Heart left ventricle (tissue), 13 donors: ENCODE data around the gene PCTP.

Experiments used
- POLR2A ChIP-seq, 2 donors: fragments of 450-650 bp; IDR thresholded peaks; one replicate each; pipeline ENCODE4 v1.6.1; 2017; ENCODE audit warnings: antibody characterized with exemption in 2 of 2, mild to moderate bottlenecking in 2 of 2, moderate library complexity in 2 of 2
- TF ChIP-seq, protein P1 (sequence below), 12 donors: fragments of 200-600 bp; sonication (generic) in 4 of 12; IDR thresholded peaks; one replicate each; pipeline versions ENCODE4 v1.5.0 to v1.8.0; 2018 to 2022; ENCODE audit warnings: antibody characterized with exemption in 12 of 12, mild to moderate bottlenecking in 5 of 12
- donor health status: ischemic (EF 13 %, LVEDD 7.1; RV severe dilation, severe dysfunction).
- donor health status: DM: no; HTN: yes; CAD: no.
- donor health status: DM: no; HTN: no; CAD: no.
- donor health status: ischemic (EF 25% LVEDD 6.9; RV normal size, moderate dysfunction).
- donor health status: ischemic (EF 25% LVEDD 5.7; RV mildly dilated, moderate dysfunction).
- donor health status: ischemic (EF 35%, LVEDD 5.7; RV mildly dilated, moderate dysfunction).
- donor health status: nonischemic (EF 11% LVEDD 7.7; RV severe dilation, severe dysfunction).
- donor health status: DM: yes; HTN: yes; CAD: no.
- donor health status: PGD.
- donor health status: ischemic (EF 29% LVEDD 5.4; RV normal size, mild dysfunction).
- donor health status: nonischemic (EF 23%, LVEDD 6.1; RV moderate dilation, normal function).

- TF ChIP-seq, protein P1, sequence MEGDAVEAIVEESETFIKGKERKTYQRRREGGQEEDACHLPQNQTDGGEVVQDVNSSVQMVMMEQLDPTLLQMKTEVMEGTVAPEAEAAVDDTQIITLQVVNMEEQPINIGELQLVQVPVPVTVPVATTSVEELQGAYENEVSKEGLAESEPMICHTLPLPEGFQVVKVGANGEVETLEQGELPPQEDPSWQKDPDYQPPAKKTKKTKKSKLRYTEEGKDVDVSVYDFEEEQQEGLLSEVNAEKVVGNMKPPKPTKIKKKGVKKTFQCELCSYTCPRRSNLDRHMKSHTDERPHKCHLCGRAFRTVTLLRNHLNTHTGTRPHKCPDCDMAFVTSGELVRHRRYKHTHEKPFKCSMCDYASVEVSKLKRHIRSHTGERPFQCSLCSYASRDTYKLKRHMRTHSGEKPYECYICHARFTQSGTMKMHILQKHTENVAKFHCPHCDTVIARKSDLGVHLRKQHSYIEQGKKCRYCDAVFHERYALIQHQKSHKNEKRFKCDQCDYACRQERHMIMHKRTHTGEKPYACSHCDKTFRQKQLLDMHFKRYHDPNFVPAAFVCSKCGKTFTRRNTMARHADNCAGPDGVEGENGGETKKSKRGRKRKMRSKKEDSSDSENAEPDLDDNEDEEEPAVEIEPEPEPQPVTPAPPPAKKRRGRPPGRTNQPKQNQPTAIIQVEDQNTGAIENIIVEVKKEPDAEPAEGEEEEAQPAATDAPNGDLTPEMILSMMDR (IDR thresholded peaks at IDR 0.05): no peak
- TF ChIP-seq POLR2A (IDR thresholded peaks at IDR 0.05): no peak
Observed at GRCh38 chr17:55720919-55721836, 29.7 kb upstream of the PCTP start.
